Esophagus (tissue), 2 donors: ENCODE measurements around the gene TREML1. TPM values are rescaled to one million over a fixed set of nuclear protein-coding genes. Genes with fewer than 3 reads are reported as not detected.
"Not testable (repeated sequence)": the region's sequence is repeated elsewhere in the genome, so short reads cannot be mapped to it uniquely, and the experiment has no call there.

Source experiments
- H3K27ac ChIP-seq, 2 donors: one replicate each; pipeline ENCODE4 v1.5.1; 2013; ENCODE audit warnings: low read depth in 2 of 2, mild to moderate bottlenecking in 2 of 2, inconsistent platforms in 1 of 2, low read length in 1 of 2, moderate library complexity in 1 of 2
- H3K27me3 ChIP-seq, 2 donors: one replicate each; pipeline ENCODE4 v1.6.1; 2013; ENCODE audit warnings: low read length in 2 of 2, control low read depth in 1 of 2, mild to moderate bottlenecking in 1 of 2; ENCODE audit not compliant: insufficient read depth in 2 of 2, control insufficient read depth in 1 of 2
- H3K36me3 ChIP-seq, 2 donors: one replicate each; pipeline ENCODE4 v1.6.1; 2013; ENCODE audit warnings: low read length in 1 of 2; ENCODE audit not compliant: control insufficient read depth in 2 of 2, insufficient read depth in 2 of 2
- H3K4me1 ChIP-seq, 2 donors: one replicate each; pipeline ENCODE4 v1.6.1; 2013; ENCODE audit warnings: low read length in 1 of 2; ENCODE audit not compliant: control insufficient read depth in 2 of 2, insufficient read depth in 2 of 2
- H3K4me3 ChIP-seq, 2 donors: one replicate each; pipeline ENCODE4 v1.5.1; 2013; ENCODE audit warnings: low read length in 2 of 2, mild to moderate bottlenecking in 2 of 2, low read depth in 1 of 2, moderate library complexity in 1 of 2
- H3K9me3 ChIP-seq, 2 donors: one replicate each; pipeline ENCODE4 v1.6.1; 2013; ENCODE audit warnings: mild to moderate bottlenecking in 2 of 2, low read depth in 1 of 2, low read length in 1 of 2, moderate library complexity in 1 of 2; ENCODE audit not compliant: control insufficient read depth in 2 of 2, insufficient read depth in 1 of 2
- WGBS, 2 donors: extraction: QIAGEN DNeasy Blood & Tissue Kit; methylation state at CpG; one replicate each; pipeline ENCODE4 v1.1.7; 2013; 5-methylcytosine and 5-hydroxymethylcytosine counted together
- polyA plus RNA-seq, 2 donors: library from polyadenylated mRNA; stranded (reverse); fragments of 200-250 nt; gene quantifications; one replicate each; pipeline ENCODE4 v1.2.3, GENCODE V29; 2013
- donor health status: healthy with polysubstance abuse.
- donor health status: Bipolar disorder and iron deficiency.

The TREML1 gene
- polyA plus RNA-seq, 2 donors = 0.06 to 0.07 TPM

GRCh38 chr6:41191569-41191968 lies 37.4 kb upstream of the TREML1 start:
- no peaks in the 10 kb centered on the region for H3K36me3 ChIP-seq
- 18 to 23% methylated on average over 6 of the region's 6 CpGs for WGBS, 2 donors
- H3K27me3 ChIP-seq = no peaks in the 10 kb centered on the region
- peaks cover 4 to 7% of the 10 kb centered on the region in 2 donors for H3K9me3 ChIP-seq
- H3K4me1 ChIP-seq = peaks cover 0 to 2% of the 10 kb centered on the region in 2 donors
- H3K27ac ChIP-seq = no peak overlapping the region
- no peak overlapping the region for H3K4me3 ChIP-seq

DNA sequence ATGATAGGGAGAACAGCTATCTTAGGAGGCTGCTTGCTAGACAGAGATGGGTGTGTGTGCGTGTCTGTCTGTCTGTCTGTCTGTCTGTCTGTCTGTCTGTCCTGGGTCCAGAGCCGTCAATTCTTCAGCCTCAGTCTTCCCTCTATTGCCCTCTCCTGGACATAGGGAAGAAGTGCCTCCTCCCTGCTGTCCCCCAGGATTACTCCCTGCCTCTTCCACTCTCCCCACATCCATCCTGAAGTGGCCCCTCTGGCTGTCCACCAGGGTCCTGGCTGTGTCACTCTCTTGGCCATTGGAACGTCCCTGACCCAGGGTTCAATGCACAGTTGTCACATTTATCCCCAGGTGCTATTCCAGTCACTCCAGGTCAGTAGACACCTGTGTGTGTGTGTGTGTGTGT lies 36.6 kb upstream of the TREML1 start:
- no peak overlapping the region for H3K4me3 ChIP-seq
- no peaks in the 10 kb centered on the region for H3K27me3 ChIP-seq
- peaks cover 4 to 7% of the 10 kb centered on the region in 2 donors for H3K9me3 ChIP-seq
- peaks cover 0 to 2% of the 10 kb centered on the region in 2 donors for H3K4me1 ChIP-seq
- WGBS, 2 donors = 79 to 80% methylated on average over 3 of the region's 3 CpGs
- no peak overlapping the region for H3K27ac ChIP-seq
- no peaks in the 10 kb centered on the region for H3K36me3 ChIP-seq

GRCh38 chr6:41189967-41190366 lies 35.8 kb upstream of the TREML1 start:
- Histone ChIP-seq H3K27ac (no peak overlapping the region), H3K4me1 (peaks cover 0 to 2% of the 10 kb centered on the region in 2 donors), H3K27me3 (no peaks in the 10 kb centered on the region), H3K36me3 (no peaks in the 10 kb centered on the region), H3K9me3 (peaks cover 4 to 7% of the 10 kb centered on the region in 2 donors), H3K4me3 (no peak overlapping the region)
- WGBS, 2 donors = 90 to 95% methylated on average over 2 of the region's 2 CpGs

DNA sequence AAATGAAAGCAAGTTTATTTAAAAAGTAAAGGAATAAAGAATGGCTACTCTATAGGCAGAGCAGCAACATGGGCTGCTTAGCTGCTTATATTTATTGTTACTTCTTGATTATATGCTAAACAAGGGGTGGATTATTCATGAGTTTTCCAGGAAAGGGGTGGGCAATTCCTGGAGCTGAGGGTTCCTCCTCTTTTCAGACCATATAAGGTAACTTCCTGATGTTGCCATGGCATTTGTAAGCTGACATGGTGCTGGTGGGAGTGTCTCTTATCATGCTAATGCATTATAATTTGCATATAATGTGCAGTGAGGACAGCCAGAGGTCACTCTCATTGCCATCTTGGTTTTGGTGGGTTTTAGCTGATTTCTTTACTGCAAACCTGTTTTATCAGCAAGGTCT lies 34.9 kb upstream of the TREML1 start:
- not testable (repeated sequence) for H3K9me3 ChIP-seq, H3K27me3 ChIP-seq, H3K4me3 ChIP-seq, H3K36me3 ChIP-seq, H3K4me1 ChIP-seq, H3K27ac ChIP-seq

DNA sequence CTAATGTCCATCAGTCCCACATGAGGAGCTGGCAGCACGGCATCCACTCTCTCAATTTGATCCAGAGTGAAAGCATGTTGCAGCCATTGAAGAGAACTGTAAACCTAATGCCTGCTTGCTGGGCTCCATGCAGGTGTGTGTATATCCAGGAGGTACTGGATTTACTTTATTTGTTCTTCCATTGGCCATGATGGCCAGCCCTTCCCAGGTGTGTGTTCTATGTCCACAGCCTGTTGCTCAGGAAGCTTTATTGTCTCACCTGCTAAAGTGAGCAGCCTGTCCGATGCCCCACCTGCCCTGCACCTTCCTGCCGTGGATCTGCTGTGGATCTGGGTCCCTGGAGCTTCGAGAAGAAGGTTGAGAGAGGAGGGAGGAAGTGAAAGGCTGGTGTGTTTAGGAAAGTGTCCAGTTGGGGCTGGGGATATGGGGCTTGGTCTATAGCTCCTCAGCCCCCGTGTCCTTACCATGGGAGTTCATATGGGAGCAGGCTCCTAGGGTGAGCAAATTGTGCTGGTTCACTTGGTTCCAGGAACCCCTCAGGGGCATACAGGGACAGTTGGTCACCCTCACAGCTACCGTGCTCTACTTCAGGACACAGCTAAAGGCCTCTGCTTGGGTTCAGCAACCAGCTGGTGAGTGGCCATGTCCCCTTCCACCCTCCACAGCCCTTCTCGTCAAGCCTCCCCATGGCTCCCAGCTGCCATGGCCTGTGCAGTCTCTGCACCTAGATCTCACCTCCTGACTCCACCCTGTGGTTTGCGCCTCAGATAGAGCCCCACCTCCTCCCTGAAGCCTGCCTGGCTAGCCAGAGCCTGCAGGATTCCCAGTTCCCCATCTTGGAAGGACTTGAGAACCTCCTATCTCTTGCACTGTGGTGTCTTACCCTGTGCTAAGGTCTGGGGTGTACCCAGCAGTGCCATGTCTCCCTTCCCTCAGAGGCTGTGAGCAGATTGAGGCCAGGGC lies 34.1 kb upstream of the TREML1 start:
- peaks cover 0 to 2% of the 10 kb centered on the region in 2 donors for H3K4me1 ChIP-seq
- H3K9me3 ChIP-seq = peaks cover 4 to 7% of the 10 kb centered on the region in 2 donors
- no peaks in the 10 kb centered on the region for H3K36me3 ChIP-seq
- WGBS, 2 donors = 81 to 85% methylated on average over 8 of the region's 8 CpGs
- H3K4me3 ChIP-seq = no peak overlapping the region
- no peaks in the 10 kb centered on the region for H3K27me3 ChIP-seq
- H3K27ac ChIP-seq = no peak overlapping the region

DNA sequence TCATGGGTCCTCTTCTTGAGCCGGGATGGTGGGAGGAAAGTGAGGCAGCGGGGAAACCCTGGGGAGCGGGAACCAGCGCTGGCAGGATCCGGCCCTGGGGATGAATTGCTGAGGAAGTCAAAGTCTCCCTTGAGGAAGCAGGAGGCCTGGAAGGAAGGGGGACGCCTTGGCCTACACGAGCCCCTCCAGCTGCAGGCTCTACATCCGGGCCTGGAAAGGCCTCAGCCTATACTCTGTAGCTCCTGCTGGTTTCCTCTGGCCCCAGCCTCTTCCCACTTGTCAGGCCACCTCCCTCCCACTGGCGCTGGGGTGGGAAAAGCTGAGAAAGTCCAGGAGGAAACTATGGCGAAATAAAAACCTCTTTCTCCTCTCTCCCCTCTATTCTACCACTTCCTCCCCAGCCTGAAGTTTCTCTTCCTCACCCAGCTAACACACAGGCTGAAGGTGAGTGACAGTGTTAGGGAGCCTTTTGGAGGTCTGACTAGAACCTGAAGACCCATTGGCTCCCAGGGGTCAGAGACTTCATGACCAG lies 31.9 kb upstream of the TREML1 start:
- H3K27me3 ChIP-seq = no peaks in the 10 kb centered on the region
- peaks cover 0 to under 1% of the 10 kb centered on the region in 2 donors for H3K4me1 ChIP-seq
- peaks cover 3% of the 10 kb centered on the region in 2 donors for H3K9me3 ChIP-seq
- no peak overlapping the region for H3K27ac ChIP-seq
- H3K36me3 ChIP-seq = no peaks in the 10 kb centered on the region
- H3K4me3 ChIP-seq = no peak overlapping the region
- 70 to 74% methylated on average over 10 of the region's 10 CpGs for WGBS, 2 donors

- Histone ChIP-seq H3K27ac (no peak overlapping the region), H3K27me3 (no peaks in the 10 kb centered on the region)
Measured at GRCh38 chr6:41184761-41185160, 30.6 kb upstream of the TREML1 start.

DNA sequence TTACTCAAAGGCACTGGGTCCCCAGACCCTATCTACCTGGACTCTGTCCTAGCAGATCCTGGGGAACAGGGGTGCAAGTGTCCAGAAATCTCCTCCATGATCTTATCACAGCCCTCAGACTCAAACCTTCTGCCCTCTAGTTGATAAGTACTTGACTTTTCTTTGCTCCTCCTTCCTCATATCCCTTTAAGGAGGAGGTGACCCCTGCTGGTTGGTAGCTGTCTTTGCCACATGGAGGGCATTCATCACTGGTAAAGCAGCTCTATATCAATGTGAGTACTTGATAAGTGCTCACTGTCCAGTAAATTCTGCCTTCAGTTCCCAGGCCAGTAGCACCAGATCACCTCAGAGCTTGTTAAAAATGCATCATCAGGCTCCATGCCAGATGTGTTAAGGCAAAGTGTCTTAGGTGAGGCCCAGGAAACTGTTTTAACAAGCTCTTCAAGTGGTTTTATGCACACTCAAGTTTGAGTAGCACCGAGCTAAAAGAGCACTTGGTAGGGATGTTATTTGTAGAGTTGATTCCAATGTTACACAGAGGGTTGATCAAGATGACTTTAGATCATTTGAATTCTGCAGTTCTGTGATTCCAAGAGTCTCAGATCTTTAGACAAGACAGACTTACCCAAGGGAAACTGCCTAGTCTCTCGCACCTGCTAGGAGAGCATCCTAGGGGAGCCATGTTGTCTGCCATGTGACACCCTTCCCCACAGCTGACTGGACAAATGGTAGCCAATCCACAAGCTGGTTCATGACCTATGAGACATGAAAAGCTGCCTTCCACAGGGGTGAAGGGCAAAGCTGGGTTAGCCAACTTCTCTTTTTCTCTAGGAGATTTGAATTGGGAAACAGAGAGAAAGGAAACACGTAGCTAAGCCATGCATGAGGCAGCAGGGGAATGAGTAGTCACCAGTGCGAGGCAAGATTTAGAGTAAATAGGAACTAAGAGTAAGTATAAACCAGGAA lies 28.2 kb upstream of the TREML1 start:
- no peaks in the 10 kb centered on the region for H3K36me3 ChIP-seq
- WGBS, 2 donors = 71 to 75% methylated on average over 4 of the region's 4 CpGs
- H3K4me3 ChIP-seq = no peak overlapping the region
- H3K27ac ChIP-seq = no peak overlapping the region
- no peaks in the 10 kb centered on the region for H3K4me1 ChIP-seq
- H3K27me3 ChIP-seq = no peaks in the 10 kb centered on the region
- H3K9me3 ChIP-seq = no peaks in the 10 kb centered on the region

More at GRCh38 chr6:41184761-41185160, 30.6 kb upstream of the TREML1 start:
- Histone ChIP-seq H3K4me3 (no peak overlapping the region), H3K36me3 (no peaks in the 10 kb centered on the region), H3K9me3 (peaks cover 1 to 3% of the 10 kb centered on the region in 2 donors), H3K4me1 (no peaks in the 10 kb centered on the region)
- WGBS, 2 donors = 79 to 81% methylated on average over 7 of the region's 7 CpGs

DNA sequence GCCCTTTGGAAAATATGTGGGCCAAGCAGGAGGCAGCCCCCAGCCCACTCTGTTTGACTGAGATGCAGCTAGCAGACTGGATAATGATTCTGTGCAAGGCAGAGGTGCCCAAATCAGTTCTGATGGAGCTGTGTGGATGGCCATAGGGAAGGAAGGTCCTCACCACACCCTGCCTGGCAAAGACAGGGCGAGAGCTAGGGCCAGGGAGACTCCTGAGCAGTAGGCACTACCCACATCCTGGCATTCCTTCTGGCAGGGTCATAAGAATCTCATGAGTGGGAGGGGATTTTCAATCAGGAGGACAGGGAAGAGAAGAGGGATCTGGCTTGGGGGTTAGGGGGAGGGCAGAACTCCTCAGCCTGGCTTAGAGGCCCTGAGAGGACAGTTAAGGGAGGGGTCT lies 27.4 kb upstream of the TREML1 start:
- H3K4me1 ChIP-seq = no peaks in the 10 kb centered on the region
- H3K27me3 ChIP-seq = no peaks in the 10 kb centered on the region
- no peaks in the 10 kb centered on the region for H3K36me3 ChIP-seq
- no peaks in the 10 kb centered on the region for H3K9me3 ChIP-seq
- no peak overlapping the region for H3K4me3 ChIP-seq
- 26 to 43% methylated on average over 1 of the region's 1 CpG for WGBS, 2 donors
- no peak overlapping the region for H3K27ac ChIP-seq
